Cerebellar nuclear complex (tissue), 1 donor: Measurements from ENCODE around the gene MUC5B.

Experiments used
- DNase-seq, 2 experiments: peaks; one replicate each; lab custom pipeline; 2025; lab: John Stamatoyannopoulos, UW

Gene MUC5B

DNA sequence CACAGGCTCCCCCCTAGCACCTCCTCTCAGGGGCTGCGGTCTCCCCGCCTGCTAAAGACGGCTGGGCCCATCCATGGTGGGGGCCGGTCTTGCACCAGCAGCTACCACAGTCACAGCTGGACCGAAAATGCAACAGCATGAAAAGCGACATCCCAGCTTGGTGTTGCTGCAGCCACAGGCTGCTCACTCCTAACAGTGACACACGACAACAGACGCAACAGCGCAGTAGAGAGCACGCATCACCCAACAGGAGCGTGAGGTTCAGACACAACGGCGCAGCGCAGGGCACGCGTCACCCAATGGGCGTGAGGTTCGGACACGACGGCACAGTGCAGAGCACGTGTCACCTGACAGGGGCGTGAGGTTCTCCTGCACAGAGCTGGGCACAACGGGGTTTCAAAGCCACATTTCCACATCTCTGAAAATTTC lies 62.5 kb downstream of the MUC5B start:
- DNase-seq = no peak

DNA sequence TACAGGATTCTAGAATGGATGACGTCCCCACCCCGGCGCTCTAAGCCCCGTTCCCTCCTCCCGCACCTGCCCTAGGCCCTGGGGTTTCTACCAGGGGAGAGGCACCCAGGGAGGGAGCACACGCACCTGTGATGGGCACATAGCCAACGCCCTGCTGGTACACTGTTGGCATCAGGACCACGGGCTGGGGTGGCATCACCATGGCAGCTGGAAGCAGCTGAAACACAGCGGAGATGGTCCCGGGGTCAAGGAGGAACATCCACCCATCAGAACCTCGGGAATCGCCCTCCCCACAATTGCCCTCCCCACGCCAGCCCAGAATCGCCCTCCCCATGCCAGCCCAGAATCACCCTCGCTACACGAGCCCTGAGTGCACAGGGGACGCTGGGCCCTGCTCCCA lies 63.0 kb downstream of the MUC5B start:
- no peak for DNase-seq

DNA sequence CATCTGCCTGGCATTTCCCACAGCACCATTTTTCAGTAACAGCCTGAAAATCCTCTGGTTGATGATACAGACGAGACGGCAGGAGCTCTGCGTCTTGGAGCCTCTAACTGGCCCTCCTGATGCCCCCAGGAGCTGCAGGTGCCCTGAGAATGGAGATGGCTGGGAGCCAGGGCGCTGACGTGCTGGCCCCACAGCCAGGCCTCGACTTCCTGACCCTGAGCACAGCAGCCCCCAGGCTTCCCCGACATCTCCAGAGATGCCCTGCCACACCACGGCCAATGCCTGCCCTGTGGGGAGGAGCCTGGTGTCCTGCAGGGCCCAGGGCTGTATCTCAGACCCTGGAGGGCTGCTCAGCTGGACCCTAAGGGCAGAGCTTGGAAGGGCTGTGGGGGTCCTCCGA lies 65.1 kb downstream of the MUC5B start:
- DNase-seq = no peak

GRCh38 chr11:1288426-1289151 lies 65.7 kb downstream of the MUC5B start:
- DNase-seq = no peak

DNA sequence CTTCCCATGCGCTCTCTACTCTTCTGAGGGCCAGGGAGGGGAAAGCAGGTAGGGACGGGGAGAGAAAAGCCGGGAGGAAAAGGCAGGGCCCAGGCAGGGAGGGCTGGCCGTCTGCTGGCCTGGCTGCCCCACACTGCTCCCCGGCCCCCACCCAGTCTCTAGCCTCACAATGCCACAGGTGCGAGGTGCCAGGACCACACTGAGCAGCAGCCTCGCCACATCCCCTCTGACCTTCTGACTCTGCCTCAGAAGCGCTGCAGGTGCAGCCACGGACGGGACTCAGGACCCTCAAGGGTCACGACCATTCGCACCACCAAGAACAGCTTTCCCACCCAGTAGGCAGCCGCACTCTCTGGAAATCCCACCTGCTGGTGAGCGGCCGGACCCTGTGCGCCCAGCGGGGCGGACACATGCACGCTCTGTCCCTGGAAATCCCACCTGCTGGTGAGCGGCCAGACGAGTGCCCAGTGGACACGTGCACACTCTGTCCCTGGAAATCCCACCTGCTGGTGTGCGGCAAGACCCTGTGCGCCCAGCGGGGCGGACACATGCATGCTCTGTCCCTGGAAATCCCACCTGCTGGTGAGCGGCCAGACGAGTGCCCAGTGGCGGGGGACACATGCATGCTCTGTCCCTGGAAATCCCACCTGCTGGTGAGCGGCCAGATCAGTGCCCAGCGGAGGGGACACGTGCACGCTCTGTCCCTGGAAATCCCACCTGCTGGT lies 66.5 kb downstream of the MUC5B start:
- DNase-seq = no peak

DNA sequence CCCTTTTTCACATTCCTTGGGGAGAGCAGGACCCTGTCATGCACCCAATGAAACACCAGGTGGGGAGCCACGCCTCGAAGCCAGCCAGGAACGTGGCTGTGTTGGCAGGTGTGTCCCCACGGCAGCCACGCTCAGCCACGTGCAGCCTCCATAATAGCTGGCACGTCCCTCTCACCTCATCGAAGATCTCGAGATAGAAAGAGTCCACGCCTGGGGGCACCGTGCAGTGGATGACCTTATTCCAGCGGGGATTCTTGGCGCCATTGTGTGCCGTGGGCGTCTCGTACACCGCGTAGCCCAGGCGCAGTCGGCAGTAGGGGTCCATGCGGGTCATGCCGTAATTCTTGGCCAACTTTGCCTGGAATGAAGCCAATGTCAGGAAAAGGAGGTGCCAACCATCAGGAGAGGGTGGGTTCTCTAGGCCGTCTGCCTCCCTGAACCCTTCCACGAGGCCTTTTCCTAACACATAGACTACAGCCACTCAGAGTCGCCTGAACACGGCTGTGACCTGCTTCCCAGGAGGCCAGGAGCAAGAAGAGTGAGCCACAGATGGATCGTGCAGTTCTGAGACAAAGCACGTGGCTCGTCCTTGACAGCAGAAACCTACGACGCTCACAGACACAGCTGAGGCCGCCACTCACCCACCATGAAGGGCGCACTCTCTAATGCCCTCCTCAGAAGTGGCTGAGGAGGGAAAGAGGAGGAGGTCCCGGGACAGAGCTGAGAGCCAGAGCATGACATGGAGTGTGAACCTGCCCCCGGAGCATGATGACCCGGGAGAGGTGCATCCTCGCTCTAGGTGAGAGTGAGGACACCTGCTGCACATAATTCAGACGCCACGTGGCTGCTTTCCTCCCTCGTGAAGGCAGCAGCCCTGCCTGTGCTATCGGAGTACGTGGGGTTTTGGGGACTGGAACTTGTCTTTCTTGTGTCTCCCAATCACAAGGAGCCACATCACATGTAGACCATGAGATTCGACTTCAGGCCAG lies 67.5 kb downstream of the MUC5B start:
- DNase-seq = no peak

- DNase-seq = no peak
These were observed 68.6 kb downstream of the MUC5B start for GRCh38 chr11:1291295-1292017.

DNA sequence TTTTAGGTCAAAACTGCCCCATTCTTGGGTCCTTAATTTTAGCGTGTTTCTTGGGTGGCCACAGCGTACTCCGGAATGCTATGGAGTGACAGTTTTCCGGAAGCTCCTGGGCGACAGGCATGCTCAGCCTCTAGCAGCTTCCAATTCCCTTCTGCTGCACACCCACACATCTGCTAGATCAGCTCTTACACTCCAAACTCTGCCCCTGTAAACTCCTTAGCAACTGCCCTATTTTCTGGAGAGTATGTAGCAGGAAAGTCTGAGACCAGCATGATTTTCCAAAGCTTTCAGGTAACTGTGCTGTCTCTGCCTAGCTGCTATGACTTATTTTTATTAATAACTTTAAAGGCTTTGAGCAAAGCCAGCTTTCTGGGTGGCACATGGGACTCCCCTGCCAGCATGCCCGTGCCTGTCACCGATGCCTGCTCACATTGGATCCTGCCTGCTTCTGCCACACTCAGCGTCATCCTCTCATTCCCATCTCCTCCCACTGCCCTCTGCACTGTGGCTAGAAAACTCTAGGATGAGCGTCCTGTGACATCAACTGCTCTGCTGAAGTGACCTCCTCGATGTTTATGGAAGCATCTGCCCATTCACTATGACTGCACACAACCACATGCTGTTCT lies 69.3 kb downstream of the MUC5B start:
- DNase-seq = no peak

GRCh38 chr11:1292644-1293618 lies 70.1 kb downstream of the MUC5B start:
- no peak for DNase-seq

GRCh38 chr11:1293619-1294015 lies 70.8 kb downstream of the MUC5B start:
- peak in 1 of 2 experiments; percentile 19 for DNase-seq

DNA sequence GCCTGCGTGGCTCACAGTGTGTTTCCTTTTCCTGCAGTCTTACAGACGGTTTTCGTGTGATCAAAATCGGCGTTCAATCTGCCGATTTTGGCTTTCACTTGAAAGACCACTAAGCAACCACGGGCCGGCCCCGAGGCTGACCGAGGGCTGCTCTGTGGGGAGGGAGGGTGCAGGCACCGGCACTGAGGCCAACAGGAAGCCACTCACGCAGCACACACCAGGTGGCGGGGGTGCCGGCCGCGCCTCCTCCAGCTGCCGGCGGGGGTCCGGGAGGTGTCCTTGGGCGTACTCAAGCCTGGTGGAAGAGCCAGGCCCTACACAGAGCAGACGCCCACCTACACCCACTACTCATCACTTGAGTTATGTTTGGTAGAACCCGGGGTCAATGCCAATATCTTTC lies 72.2 kb downstream of the MUC5B start:
- no peak for DNase-seq

- DNase-seq = no peak
These were observed 72.7 kb downstream of the MUC5B start for GRCh38 chr11:1295591-1295990.

- no peak for DNase-seq
These were observed 73.4 kb downstream of the MUC5B start for GRCh38 chr11:1296287-1296686.

DNA sequence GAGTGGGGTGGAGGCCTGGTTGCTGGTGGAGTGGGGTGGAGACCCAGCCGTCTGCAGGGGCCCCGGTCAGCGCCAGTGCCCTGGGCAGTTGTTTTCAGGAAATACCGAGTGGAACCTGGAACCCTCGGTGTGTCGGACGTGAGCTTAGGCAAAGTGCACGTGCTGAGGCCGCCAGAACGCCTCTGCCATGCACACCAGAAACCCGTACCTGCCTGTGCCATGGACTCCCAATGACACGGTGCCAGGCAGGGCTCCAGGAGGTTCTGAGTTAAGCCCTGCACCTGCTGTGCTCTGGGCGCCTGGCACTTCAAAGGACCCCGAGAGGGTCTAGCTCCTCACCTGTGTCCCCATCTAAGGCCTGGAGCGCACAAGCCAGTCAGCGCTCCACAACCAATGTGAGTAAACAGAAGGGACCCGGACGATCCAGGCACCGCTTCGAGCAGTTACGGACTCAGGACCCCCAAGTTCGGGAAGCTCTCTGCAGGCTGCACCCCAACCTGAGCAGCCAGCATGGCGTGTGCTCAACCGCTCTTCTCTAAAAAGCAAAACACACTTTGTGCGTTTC lies 74.2 kb downstream of the MUC5B start:
- DNase-seq = no peak

GRCh38 chr11:1297576-1298473 lies 75.0 kb downstream of the MUC5B start:
- peak in 1 of 2 experiments; percentile 29 for DNase-seq

DNA sequence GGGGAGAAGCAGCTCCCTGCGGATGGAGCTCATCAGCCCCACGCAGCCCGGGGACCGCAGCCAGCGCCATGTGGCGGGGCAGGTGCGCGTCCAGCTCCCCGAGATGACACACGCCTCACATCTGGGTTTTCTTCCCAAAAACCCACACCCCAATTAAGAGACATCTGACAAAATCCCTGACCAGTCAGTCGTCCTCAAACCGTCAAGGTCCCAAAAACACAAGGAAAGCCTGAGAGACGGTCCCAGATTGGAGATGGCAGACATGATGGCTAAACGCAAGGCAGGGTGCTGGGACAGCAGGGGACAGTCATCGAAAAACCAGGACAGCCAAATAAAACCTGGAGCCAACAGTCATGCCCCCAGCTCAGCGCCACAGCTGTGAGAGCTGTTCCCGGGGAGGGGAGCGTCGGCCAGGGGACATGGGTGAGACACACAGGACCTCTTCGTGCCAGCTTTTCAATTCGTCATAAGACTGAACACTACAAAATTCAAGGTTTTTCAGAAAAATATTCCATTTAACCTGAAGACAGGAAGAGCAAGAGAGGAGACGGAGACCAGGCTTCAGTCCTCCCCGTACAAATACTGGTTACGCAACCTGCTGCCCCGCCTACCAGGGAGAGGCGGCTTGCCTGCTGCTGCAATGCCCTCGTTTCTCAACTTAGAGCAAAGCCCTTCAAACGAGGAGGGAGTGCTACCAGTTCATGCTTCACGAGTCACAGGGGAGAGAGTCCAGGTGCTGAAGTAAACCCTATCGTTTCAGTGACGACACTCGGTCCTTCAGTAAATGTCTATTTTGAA lies 76.0 kb downstream of the MUC5B start:
- DNase-seq = peak; percentile 61 to 78

GRCh38 chr11:1299621-1300020 lies 76.8 kb downstream of the MUC5B start:
- DNase-seq = no peak

GRCh38 chr11:1300121-1300520 lies 77.3 kb downstream of the MUC5B start:
- DNase-seq = no peak
